ENCODE results near the gene ARL13B.

The ARL13B gene

DNA sequence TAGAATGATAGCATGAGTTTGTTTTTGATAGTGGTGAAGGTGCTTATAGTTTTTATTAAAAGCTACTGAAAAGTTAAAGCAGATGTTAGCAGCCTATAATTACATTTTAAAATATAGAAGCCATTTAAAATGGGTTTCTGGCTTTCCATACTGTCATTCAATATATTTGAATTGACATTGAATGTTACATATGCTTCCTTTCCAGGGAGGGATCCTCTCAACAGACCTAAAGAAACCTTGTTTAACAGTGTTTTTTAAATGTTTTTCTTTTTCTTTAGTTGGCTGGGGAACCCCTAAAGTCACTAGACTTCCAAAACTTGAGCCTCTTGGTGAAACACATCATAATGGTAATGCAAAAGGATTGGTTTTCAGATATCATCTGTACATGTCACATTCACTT, 70.6 kb downstream of the ARL13B start:
- no peak for DNase-seq
- no peak for ATAC-seq (replicated peaks)
- no peaks in the 10 kb centered on the region for H3K9me3 Mint-ChIP-seq
- H3K36me3 Mint-ChIP-seq (ENCODE audit: insufficient read depth) = no peaks in the 10 kb centered on the region
- no peaks in the 10 kb centered on the region for H3K4me1 Mint-ChIP-seq (ENCODE audit: low read depth in 2 of 2)
- no peaks in the 10 kb centered on the region for H3K27me3 Mint-ChIP-seq
- H3K4me3 Mint-ChIP-seq = no peak overlapping the region
- no peak overlapping the region for H3K27ac Mint-ChIP-seq

- DNase-seq (no peak), ATAC-seq (replicated peaks) (no peak)
- Mint-ChIP-seq H3K9me3 (no peaks in the 10 kb centered on the region), H3K27ac (no peak overlapping the region), H3K27me3 (no peaks in the 10 kb centered on the region), H3K4me1 (ENCODE audit: low read depth in 2 of 2) (peaks cover 29 to 36% of the 10 kb centered on the region in 2 donors), H3K4me3 (no peak overlapping the region), H3K36me3 (ENCODE audit: insufficient read depth) (peaks cover 19% of the 10 kb centered on the region)
Observed at GRCh38 chr3:94061297-94061696, 81.3 kb downstream of the ARL13B start.

DNA sequence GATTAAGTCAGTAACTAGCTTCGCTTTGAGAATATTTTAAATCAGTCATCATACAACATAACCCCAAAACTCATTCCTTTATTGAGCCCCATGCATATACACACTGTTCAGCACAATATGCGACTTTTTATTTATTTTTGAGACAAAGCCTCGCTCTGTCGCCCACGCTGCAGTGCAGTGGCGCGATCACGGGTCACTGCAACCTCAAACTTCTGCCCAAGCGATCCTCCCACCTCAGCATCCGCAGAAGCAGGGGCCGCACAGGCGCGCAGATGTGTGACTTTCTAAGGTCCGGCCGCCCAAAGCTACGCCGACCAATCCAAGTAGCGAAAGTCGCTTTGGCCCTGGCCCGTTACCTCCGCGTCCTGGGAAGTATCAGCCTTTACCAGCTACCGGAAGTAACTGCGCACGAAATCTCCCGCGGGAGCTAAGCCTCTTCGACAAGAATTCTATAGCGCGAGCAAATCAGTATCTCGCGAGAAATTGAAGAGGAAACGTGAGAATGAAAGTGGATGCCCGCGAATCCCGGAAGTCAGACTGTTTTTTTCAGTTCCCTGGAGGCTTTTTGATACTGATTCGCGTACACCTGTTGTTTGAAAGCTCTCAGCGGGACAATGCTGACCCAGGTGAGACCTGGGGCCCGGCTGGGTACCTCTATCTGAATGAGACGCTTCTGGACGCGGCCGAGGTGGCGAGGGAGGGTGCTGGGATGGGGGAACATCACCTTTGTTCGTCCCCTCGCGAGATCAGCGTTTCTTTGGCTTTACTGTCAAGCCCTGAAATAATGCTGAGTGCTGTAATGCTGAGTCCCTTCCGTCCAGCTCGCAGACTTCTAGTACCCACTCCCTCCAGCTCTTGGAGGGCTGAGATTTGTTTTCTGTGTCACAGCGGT, 82.8 kb downstream of the ARL13B start, which contains the start of the genes DHFR2 and NSUN3:
TSS of gene DHFR2 (minus strand) at position 404 of the 892 bp plus-strand sequence. CDS start 1,405 bp downstream, outside the sequence.
TSS of gene NSUN3 (plus strand) at position 549 of the 892 bp plus-strand sequence. CDS start at position 615, 66 bp downstream.
- Mint-ChIP-seq H3K36me3 (ENCODE audit: insufficient read depth) (peaks cover 30% of the 10 kb centered on the region), H3K27me3 (no peaks in the 10 kb centered on the region), H3K4me3 (peak within 1 kb of the TSS; percentile 99), H3K4me1 (ENCODE audit: low read depth in 2 of 2) (peaks cover 40 to 49% of the 10 kb centered on the region in 2 donors), H3K9me3 (no peaks in the 10 kb centered on the region), H3K27ac (peak within 1 kb of the TSS; percentile 99 to 100)
- DNase-seq (peak; percentile 73 to 83 (median 76)), ATAC-seq (replicated peaks) (peak; percentile 84)

- peaks cover 40 to 50% of the 10 kb centered on the region in 2 donors for H3K4me1 Mint-ChIP-seq (ENCODE audit: low read depth in 2 of 2)
- H3K9me3 Mint-ChIP-seq = no peaks in the 10 kb centered on the region
- peak overlapping the region; percentile 99 to 100 for H3K27ac Mint-ChIP-seq
- DNase-seq (peak in 1 of 3 experiments; percentile 15), ATAC-seq (replicated peaks) (no peak)
- peak overlapping the region; percentile 99 for H3K4me3 Mint-ChIP-seq
- no peaks in the 10 kb centered on the region for H3K27me3 Mint-ChIP-seq
- H3K36me3 Mint-ChIP-seq (ENCODE audit: insufficient read depth) = peaks cover 30% of the 10 kb centered on the region
Observed at GRCh38 chr3:94063496-94064119, 83.7 kb downstream of the ARL13B start.

GRCh38 chr3:94064243-94064860, 84.4 kb downstream of the ARL13B start:
- Mint-ChIP-seq H3K9me3 (no peaks in the 10 kb centered on the region), H3K4me1 (ENCODE audit: low read depth in 2 of 2) (peaks cover 41 to 55% of the 10 kb centered on the region in 2 donors), H3K36me3 (ENCODE audit: insufficient read depth) (peaks cover 30% of the 10 kb centered on the region), H3K27ac (peak overlapping the region; percentile 99 to 100), H3K4me3 (peak overlapping the region; percentile 99), H3K27me3 (no peaks in the 10 kb centered on the region)
- DNase-seq = no peak
- ATAC-seq (replicated peaks) = no peak

- Mint-ChIP-seq H3K27ac (peak overlapping the region in 1 of 2 donors; percentile 38), H3K9me3 (no peaks in the 10 kb centered on the region), H3K27me3 (no peaks in the 10 kb centered on the region), H3K36me3 (ENCODE audit: insufficient read depth) (peaks cover 34% of the 10 kb centered on the region), H3K4me1 (ENCODE audit: low read depth in 2 of 2) (peaks cover 41 to 59% of the 10 kb centered on the region in 2 donors), H3K4me3 (peak overlapping the region in 1 of 2 donors; percentile 21)
- no peak for ATAC-seq (replicated peaks)
- no peak for DNase-seq
Observed at GRCh38 chr3:94065122-94065521, 85.2 kb downstream of the ARL13B start.

DNA sequence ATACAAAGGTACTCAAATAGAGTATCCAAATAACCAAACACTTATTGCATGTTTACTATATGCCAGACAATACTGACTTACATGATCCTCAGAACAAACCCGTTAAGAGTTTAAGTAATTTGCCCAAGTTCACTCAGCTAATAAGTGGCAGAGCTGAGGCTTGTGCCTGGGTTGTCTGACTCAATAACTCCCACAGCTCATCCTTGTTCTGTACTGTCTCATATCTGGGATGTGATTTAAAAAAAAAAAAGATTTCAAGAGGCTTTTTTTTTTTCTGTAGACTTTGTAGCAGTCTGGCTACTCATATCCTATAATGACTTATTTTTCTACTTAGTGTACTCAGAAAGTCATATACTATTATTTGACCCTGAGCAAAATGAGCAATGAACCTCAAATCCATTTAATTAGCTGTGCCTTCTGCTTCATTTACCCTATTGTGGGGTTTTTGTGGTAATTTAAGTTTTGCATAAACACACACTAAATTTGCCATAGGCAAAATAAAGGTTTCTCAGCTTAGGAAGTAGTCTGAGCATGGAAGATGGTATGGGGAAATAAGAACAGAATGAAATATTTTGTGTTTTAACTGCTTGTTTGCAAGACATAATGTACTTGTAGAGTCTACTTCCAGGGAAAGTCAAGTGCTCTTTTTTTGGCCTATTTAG, 86.0 kb downstream of the ARL13B start:
- H3K27ac Mint-ChIP-seq = peak overlapping the region; percentile 48 to 77
- peaks cover 36% of the 10 kb centered on the region for H3K36me3 Mint-ChIP-seq (ENCODE audit: insufficient read depth)
- H3K4me3 Mint-ChIP-seq = no peak overlapping the region
- no peaks in the 10 kb centered on the region for H3K9me3 Mint-ChIP-seq
- DNase-seq (no peak), ATAC-seq (replicated peaks) (no peak)
- no peaks in the 10 kb centered on the region for H3K27me3 Mint-ChIP-seq
- H3K4me1 Mint-ChIP-seq (ENCODE audit: low read depth in 2 of 2) = peaks cover 39 to 55% of the 10 kb centered on the region in 2 donors

- H3K4me3 Mint-ChIP-seq = no peak overlapping the region
- H3K27me3 Mint-ChIP-seq = no peaks in the 10 kb centered on the region
- DNase-seq (no peak), ATAC-seq (replicated peaks) (no peak)
- no peaks in the 10 kb centered on the region for H3K9me3 Mint-ChIP-seq
- peaks cover 36% of the 10 kb centered on the region for H3K36me3 Mint-ChIP-seq (ENCODE audit: insufficient read depth)
- H3K4me1 Mint-ChIP-seq (ENCODE audit: low read depth in 2 of 2) = peaks cover 42 to 54% of the 10 kb centered on the region in 2 donors
- H3K27ac Mint-ChIP-seq = peak overlapping the region; percentile 48 to 77
Observed at GRCh38 chr3:94066506-94067500, 86.8 kb downstream of the ARL13B start.

- Mint-ChIP-seq H3K4me1 (ENCODE audit: low read depth in 2 of 2) (peaks cover 37 to 53% of the 10 kb centered on the region in 2 donors), H3K27ac (peak overlapping the region in 1 of 2 donors; percentile 74), H3K4me3 (no peak overlapping the region), H3K9me3 (no peaks in the 10 kb centered on the region), H3K27me3 (no peaks in the 10 kb centered on the region), H3K36me3 (ENCODE audit: insufficient read depth) (peaks cover 23% of the 10 kb centered on the region)
- ATAC-seq (replicated peaks) (no peak), DNase-seq (no peak)
Observed at GRCh38 chr3:94069194-94069813, 89.3 kb downstream of the ARL13B start.

- peaks cover 37 to 47% of the 10 kb centered on the region in 2 donors for H3K4me1 Mint-ChIP-seq (ENCODE audit: low read depth in 2 of 2)
Observed at GRCh38 chr3:94070341-94070911, 90.5 kb downstream of the ARL13B start.

DNA sequence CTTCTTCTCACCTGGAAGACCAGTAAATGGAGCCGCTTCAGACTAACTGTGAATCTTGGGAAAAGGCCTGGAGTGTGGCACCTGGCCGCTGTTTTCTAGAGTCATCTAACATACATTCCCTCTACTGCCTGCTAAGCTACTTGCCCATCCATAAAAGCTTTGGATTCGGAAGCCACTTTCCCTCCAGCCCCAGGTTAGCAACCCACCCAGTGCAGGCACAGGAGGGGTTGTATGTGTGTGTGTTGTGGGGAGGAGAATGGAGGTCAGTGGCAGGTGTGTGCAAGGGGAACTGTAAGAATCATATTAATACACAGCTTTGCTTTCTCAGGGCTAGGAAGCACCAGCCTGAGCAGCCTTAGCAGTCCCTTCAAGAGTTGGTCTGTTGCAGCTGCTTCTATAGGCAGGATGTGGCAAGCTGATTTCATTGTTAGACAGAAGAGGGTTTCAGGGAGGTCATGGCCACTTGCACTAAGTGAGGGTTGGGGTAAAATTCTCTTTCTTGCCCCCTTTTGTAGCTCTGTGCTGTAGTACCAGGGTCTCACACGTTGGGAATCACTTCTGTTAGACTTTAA, 91.8 kb downstream of the ARL13B start:
- peaks cover 19% of the 10 kb centered on the region for H3K36me3 Mint-ChIP-seq (ENCODE audit: insufficient read depth)
- H3K27ac Mint-ChIP-seq = peak overlapping the region in 1 of 2 donors; percentile 52
- peaks cover 32 to 35% of the 10 kb centered on the region in 2 donors for H3K4me1 Mint-ChIP-seq (ENCODE audit: low read depth in 2 of 2)
- H3K9me3 Mint-ChIP-seq = no peaks in the 10 kb centered on the region
- ATAC-seq (replicated peaks) (no peak), DNase-seq (no peak)
- no peaks in the 10 kb centered on the region for H3K27me3 Mint-ChIP-seq
- no peak overlapping the region for H3K4me3 Mint-ChIP-seq

More at GRCh38 chr3:94070341-94070911, 90.5 kb downstream of the ARL13B start:
- Mint-ChIP-seq H3K27ac (peak overlapping the region; percentile 15 to 32), H3K36me3 (ENCODE audit: insufficient read depth) (peaks cover 23% of the 10 kb centered on the region), H3K4me3 (no peak overlapping the region), H3K9me3 (no peaks in the 10 kb centered on the region), H3K27me3 (no peaks in the 10 kb centered on the region)
- ATAC-seq (replicated peaks) (no peak), DNase-seq (no peak)

All from effector memory CD8-positive, alpha-beta T cell (primary cell).